HG02884 (cell line): Measurements from ENCODE around the gene HLA-DOA.

ENCODE experiments used
- ATAC-seq: cut with Tn5 transposase; IDR thresholded peaks from one replicate; pipeline ENCODE4 v1.9.1; 2021; ENCODE audit warnings: mild to moderate bottlenecking, moderate library complexity; ENCODE audit not compliant: unreplicated experiment

HLA-DOA gene

GRCh38 chr6:33017694-33018353 is 8.4 kb upstream of the HLA-DOA start:
- no peak for ATAC-seq

- ATAC-seq = no peak
These were observed 7.6 kb upstream of the HLA-DOA start for GRCh38 chr6:33017018-33017417.

- no peak for ATAC-seq
These were observed 6.4 kb upstream of the HLA-DOA start for GRCh38 chr6:33015798-33016197.

DNA sequence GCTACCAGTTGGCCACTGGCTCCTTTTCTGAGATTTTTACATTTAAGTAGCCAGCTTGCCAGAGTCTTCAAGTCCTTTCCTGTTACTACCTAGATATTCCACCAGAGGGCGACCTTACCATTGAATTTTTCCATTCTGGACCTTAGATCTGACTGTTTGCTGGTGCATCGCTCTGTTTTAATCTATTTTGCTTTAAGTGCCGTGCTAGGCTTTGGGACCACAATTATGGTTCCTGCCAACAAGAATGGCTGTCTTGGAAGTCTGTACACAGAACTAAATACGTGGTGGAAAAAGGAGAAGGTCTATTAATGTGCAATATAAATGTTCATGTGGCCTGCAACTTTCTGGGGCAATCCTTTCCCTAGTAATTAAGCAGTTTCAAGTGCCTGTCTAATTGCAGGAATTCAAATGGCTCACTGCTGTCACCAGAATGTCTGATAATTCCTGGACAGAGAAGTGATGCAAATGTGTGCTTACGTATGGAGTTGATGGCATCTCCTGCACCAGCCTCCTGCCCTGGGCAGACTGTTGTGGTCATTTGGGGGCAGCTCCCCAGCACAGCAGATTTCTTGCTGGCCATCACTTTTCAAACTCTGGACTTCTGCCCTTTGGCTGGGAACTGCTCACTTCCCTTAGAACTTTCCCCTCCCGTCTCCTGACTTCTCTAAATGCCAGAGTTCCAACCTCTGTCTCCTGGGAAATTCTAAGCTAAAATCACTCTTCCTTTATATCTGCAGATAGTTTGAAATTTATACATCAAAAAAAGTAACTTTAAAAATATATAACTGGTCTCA is 5.6 kb upstream of the HLA-DOA start:
- ATAC-seq = no peak

GRCh38 chr6:33013608-33014007 is 4.2 kb upstream of the HLA-DOA start:
- no peak for ATAC-seq

- ATAC-seq = no peak
These were observed 965 bp upstream of the HLA-DOA start for GRCh38 chr6:33010356-33010755.

- ATAC-seq = no peak
These were observed 1.5 kb downstream of the HLA-DOA start for GRCh38 chr6:33007831-33008400.

DNA sequence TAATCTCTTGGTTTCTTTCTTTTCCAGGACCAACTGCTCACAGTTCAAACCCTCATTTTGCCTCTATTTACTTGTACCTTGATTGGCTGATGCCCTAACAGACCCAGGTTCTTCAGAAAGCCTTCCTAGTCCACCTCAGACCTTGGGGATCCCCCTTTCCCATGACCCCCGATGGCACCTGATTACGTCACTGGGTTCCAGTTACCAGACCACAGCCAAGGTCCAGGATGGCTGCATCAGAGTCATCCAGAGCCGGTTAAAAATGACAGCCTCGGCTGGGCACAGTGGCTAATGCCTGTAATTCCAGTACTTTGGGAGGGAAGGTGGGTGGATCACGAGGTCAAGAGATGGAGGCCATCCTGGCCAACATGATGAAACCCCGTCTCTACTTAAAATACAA is 4.5 kb downstream of the HLA-DOA start:
- ATAC-seq = no peak

GRCh38 chr6:33001685-33002084 is 7.7 kb downstream of the HLA-DOA start:
- no peak for ATAC-seq

DNA sequence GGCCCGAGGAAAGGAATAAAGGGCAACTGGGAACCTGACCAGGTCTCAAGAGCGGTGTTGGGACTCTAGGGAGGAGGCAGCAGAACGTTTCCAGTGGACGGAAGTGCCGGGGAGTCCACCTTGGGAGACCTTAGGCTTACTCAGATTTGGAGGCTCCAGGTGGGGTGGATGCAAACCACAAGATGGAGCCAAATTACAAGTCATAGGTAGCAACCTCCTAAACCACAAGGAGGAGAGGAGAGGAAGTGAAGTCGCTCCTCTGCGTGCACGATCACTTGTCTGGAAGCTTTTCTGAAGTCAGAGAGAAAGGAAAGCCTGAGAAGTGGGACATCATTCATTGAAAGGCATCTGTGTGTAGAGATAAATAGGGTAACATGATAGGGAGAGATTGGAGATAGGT is 9.3 kb downstream of the HLA-DOA start:
- no peak for ATAC-seq

DNA sequence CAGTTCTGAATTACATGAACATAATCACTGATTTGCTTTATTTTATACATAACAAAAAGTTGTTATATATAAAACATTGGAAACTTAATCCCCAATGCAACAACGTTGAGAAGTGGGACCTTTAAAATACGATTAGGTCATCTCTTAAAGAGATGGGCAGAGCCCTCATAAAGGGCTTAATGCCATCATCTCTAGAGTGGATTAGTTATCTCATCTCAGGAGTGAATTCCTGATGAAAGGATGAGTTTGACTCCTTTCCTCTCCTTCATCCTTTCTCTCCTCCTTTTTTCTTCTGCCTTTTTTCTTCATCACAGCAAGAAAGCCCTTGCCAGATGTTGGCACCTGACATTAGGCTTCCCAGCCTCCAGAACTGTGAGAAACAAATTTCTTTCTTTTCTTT is 13.9 kb downstream of the HLA-DOA start:
- no peak for ATAC-seq

- ATAC-seq = no peak
These were observed 15.9 kb downstream of the HLA-DOA start for GRCh38 chr6:32993363-32993973.

DNA sequence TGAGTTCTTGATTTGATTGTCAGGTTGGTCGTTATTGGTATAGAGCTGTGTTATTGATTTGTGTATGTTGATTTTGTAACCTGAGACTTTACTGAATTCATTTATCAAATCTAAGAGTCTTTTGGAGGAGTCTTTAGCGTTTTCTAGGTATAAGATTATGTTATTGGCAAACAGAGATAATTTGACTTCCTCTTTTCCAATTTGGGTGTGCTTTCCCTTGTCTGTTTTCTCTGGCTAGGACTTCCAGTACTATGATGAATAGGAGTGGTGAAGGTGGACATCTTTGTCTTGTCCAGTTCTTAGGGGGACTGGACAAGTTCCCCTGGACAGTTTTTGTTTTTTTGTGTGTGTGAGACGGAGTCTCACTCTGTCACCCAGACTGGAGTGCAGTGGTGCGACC is 17.4 kb downstream of the HLA-DOA start:
- no peak for ATAC-seq

- no peak for ATAC-seq
These were observed 20.0 kb downstream of the HLA-DOA start for GRCh38 chr6:32989368-32989767.

DNA sequence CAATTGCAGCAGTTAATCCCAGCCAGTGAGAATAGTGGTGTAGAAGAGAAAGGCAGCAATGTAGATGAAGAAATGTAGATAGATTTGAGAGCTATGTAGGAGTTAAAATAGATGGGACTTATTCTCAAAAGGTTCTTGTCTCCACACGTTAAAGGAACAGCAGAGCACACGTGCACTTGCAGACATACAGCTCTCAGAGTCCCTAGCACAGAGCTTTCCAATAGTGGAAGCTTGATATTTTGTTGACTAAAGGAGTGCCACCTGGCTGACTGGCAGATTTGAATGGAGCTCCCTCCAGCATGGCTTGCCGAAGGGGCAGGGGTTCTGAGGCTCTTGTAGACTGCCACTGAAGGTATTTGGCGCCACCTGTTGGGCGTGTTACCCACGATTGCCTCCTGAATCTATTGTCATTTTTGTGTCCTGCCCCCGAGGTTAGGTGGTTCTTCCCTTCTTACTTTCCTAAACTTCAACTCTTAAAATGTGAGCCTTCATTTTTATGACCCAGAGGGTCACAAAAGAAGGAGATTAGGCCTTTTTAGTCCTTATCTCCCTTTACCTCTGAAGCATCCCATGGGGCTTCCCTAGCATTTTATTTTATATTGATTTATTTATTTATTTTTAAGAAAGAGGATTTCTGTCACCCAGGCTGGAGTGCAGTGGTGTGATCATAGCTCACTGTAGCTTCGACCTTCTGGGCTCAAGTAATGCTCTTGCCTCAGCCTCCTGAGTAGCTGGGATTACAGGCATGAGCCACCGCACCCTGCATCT is 24.6 kb downstream of the HLA-DOA start:
- no peak for ATAC-seq

GRCh38 chr6:32983964-32984621 is 25.3 kb downstream of the HLA-DOA start:
- no peak for ATAC-seq

DNA sequence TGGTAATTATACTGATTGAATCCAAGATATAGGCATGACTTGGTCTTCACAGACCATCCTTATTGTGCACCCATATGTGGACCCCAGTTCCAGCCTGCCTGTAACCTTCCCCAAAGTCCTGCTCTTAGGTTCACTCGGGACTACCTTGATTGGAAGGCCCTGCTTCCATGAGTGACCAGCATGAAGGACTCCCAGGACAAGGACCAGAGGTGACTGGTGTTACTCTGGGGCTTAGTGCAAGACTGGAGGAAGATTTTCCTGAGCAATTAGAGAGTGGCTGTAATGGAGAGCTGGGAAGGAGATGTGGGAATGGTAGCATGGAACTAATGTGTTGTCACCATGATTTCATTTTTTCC is 25.9 kb downstream of the HLA-DOA start:
- no peak for ATAC-seq

DNA sequence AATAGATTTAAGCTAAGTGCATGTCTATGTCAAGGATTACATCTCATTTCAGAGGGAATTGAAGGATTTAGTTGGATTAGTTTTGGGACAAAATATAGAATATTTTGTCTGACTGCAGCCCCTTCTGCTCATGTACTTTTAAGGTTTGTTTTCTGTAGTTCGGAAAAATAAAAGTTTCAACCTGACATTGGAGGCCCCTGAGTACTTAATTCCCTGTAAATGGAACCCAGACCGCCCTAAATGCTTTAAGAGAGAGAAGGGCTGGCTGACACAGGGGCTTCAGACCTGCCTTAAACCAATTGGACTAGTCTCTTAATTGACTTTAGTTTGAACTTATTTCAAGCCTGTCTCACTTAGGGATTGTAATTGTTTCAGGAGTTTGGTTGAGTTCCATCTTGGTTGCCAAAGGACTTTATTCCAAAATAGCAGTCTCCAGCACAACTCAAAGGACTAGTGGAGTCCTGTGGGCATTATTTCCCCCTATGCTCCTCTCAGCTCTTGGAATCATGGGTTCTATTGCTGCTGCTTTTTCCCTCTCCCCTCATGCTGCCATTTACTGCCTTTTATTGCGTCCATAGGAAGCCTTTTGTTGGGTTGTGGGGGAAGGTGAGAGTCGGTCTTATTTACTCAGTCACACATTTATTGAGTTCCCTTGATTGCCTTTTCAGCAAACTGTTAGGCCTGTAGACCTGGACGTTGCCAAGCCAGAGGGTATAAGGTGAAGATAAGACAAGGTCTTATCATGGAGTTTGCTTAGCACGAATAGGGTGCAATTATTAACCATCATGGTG is 26.5 kb downstream of the HLA-DOA start:
- ATAC-seq = no peak

GRCh38 chr6:32982084-32982701 is 27.2 kb downstream of the HLA-DOA start:
- no peak for ATAC-seq
